HG02840 (cell line): ENCODE results near the gene MYO3B.
"Not testable (repeated sequence)": the region's sequence is repeated elsewhere in the genome, so short reads cannot be mapped to it uniquely, and the experiment has no call there.

Source experiments
- ATAC-seq: cut with Tn5 transposase; IDR thresholded peaks from one replicate; pipeline ENCODE4 v1.9.1; 2021; ENCODE audit warnings: mild to moderate bottlenecking, moderate library complexity, moderate number of reproducible peaks; ENCODE audit not compliant: unreplicated experiment, low FRiP score

Gene MYO3B

DNA sequence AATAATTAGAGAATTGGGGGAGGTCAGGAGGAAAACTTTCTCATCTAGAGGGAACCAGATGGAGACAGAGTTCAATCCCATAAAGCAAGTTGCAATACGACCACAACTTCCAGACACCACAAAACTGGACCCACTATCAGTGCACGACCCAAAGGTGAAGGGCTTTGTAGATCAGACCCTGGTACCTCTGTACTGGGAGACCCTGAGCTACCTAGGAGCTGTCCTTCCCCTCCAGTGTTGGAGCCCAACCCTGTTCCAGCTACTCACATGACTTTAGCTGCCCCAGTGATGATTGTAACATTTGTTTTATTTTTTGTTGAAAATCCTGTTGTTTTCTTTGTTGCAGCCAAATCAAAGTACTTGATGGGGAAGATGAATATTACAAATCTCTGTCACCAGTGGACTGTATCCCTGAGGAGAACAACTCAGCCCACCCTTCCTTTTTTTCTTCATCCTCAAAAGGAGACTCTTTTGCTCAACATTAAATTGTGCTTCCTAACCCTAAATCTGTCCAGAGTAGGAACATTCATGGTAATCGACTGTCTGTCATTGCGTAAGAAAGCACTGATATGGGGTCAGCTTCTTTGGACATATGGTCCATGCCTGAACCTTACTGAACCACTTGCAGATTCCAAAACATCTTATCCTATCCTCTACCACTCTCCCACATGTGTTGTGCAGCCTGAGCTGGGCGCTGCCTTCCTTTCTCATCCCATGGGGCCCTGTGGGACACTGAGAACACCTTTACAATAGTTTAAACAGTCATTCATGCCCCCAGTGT lies 474.9 kb downstream of the MYO3B start:
- ATAC-seq: no peak

DNA sequence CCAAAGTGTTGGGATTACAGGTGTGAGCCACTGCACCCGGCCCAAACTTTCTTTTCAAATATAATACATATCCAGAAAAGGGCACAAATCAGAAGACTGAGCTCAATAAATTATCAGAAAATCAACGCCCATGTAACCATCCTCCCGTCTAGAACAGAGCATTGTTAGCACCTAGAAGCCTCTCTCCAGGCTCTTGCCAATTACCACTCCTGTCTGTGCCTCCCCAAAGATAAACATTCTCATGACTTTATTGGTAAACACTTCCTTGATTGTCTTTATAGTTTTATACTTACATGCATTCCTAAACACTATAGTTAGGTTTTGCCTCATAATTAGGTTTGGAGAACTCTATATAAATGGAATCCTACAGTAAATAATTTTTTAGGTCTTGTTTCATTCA lies 478.7 kb downstream of the MYO3B start:
- ATAC-seq: no peak

DNA sequence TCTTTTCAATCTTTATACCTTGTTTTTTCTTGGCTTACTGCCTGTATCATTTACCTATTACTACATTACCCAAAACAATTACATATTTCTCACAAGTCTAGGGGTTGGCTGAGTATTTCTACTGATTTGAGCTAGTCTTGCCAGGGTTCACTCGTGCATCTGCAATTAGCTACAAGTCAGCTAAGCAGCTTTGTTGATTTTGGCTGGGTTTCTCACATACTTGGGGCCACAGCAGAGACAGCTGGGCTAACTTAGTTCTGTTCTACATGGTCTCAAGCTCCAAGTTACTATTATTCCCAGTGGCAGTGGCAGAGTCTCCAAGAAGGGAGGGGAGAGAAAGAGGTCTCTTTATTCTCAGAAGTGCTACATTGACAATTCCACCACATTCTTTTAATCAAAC lies 482.5 kb downstream of the MYO3B start:
- no peak for ATAC-seq

DNA sequence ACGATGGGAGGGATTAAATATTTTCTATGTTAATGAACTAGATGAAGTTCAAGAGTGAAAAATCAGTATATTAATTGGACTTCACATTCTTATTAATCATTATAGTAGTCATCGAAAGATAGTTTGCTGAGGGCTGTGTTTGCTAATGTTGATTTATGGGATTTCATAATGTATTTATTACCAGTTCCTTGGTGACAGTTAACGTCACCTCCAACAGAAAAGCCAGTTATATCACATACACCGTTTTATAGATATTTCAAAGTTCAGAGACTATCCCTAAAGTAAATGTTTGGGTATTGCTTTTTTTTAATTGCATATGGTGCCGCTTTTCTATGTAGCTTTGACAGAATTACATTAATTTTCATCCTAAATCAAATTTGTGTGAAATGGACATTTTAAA lies 487.8 kb downstream of the MYO3B start:
- ATAC-seq: no peak

DNA sequence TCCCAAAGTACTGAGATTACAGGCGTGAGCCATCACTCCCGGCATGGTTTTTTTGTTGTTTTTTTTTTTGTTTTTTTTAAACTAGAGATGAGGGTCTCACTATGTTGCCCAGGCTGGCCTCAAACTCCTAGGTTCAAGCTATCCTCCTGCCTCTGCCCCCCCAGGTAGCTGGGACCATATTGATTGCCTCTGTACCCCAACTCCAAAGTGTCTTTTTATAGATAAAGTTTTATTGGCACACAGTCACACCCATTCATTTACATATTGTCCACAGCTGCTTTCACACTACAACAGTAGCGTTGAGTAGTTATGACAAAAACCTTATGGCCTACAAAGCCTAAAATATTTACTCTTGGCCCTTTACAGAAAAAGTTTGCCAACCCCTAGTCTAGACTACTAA lies 492.0 kb downstream of the MYO3B start:
- ATAC-seq: no peak

DNA sequence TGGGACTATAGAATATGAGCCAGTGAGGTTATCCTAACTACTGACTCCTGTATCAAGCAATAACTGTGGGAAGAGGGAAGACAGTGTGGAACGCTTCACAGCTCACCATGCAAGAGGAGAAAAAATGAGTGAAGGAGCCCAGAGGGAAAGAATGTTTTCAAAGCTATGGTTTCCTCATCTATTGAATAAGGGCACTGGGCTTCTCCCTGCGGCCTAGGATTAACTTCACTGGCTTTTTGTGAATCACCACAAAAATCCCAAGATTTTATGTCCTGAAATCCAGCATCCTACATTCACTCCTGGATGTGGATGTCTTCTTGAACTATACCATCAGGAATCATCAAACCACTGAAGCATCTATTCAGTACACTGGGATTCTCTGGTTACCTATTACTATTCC lies 492.7 kb downstream of the MYO3B start:
- ATAC-seq: no peak

DNA sequence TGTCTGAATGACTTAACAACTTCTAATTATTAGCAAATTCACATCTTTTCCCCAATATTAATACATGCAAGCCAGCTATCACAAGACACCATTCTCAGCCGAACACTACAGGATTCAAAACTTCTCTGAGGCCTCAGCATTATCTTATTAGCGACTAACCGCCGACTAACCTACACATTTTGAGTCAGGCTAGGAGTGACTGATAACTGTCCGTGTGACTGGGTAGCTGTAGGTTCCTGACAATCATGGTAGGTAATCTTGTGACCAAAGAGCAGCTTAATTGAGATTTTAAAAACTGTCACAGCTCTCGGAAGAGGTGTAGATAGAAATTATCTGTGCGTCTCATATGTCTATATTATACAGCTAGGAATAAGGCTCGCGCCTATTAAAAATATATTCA lies 493.1 kb downstream of the MYO3B start:
- no peak for ATAC-seq

DNA sequence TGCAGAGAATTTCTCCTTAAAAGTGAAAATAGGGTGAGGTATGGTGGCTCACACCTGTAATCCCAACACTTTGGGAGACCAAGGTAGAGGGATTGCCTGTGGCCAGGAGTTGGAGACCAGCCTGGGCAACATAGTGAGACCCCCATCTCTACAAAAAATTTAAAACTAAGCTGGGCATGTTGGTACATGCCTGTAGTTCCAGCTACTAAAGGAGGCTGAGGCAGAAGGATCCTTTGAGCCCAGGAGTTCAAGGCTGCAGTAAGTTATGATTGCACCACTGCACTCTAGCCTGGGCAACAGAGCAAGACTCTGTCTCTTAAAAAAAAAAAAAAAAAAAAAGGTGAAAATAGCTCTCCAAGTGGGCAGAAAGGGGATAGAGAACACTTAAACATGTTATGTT lies 496.3 kb downstream of the MYO3B start:
- ATAC-seq: not testable (repeated sequence)

DNA sequence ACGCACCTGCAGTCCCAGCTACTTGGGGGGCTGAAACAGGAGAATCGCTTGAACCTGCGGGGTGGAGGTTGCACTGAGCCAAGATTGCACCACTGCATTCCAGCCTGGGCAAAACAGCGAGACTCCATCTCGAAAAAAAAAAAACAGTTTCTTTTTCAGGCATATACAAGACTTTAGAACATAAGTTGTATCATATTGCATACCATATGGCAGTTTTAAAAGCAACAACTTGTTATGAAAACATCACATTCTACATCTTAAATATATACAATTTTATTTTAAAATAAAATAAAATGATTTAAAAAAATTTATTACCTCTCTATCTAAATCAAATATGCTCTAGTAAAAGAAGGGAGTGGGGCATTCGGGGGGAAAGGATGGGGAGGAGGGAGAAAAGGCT lies 497.8 kb downstream of the MYO3B start:
- no peak for ATAC-seq

DNA sequence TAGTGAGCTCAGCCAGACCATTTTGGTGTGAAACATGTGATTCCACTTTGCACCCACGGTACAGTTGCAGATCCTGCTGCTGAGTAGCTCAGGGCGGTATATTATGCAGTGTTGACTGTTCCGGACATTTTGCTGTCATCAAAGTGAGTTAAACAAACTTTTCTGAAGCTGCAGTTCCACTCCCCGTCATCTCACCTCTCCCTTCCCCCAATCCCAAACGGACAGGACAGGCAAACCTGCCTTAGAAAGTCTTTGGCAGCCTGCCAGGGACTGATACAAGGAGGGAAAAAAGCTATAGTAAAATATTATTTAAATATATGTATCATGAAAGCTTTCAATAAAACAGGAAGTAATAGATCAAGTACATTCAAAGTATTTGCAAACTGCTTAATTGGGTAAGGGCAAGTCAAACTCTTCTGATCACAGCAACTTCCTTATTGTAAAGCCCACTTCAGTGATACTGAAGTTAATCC lies 501.7 kb downstream of the MYO3B start:
- ATAC-seq: no peak

DNA sequence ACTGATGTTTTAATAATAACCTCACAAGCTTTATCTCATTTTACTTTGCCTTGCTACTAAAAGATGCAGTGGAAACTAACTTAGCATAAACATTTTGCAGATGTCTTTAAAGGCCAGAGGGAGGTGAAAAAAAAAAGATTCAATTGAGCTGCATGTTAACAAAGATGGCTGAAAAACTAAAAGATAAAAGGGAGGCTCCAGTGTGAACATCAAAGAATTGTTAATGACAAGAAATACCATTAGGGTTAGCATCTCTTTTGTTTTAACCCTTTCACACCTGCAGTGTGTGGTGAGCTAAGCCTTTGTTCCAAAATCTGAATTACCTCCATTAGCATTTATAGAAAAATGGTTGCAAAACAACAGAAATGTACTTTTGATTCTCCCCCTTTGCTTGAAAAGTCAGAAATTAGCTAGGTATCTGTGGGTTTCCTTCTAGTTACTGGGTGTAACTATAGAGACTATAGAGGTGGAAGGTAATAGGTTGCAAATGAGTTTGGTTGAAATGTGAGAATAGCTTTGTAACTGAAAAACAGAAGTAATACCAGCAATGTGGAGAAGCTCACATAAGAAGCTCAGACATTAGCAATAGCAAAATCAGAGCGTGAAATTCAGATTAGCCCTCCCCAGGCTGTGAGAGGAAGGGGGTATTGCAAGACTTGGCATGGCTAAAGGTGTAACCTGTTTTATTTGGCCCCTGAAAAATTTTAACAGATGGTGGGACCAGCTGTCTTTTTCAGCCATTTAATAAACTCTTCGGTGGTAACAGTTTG lies 502.4 kb downstream of the MYO3B start:
- ATAC-seq: no peak

DNA sequence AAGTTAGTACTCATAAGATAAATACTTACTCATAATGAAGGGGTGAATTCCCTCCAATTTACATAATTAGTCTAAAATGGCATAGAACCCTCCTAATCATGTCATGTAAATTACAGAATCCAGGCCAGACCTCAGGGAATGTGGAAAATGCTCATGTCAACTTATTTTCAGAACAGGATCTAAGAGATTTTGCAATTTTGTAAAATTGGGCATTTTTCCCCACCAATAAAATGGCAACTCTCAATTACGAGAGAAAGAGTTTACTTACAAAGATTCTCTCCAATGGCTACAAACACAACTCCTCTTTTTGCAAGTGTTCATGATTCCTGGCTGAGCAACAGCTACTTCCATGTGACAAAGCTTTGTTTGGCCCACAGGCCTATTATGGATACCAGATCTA lies 503.4 kb downstream of the MYO3B start:
- no peak for ATAC-seq

DNA sequence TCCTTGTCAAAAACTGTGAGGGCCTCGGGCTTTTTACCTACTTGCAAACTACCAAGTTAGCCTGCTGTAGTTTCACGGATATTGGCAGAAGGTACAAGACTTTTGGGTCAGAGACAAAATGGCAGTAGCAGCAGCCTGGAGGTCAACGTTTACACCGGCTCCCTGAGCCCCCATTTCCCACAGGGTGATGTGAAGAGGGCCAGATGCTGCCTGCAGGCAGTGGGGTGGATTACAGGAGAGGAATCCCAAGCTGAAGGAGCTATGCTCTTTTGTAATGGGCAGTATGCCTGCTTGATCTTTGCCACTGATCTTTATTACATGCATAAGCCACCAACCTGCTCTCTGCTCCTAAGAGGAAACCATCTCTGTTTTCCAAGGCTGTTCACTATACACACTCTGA lies 507.6 kb downstream of the MYO3B start:
- no peak for ATAC-seq

DNA sequence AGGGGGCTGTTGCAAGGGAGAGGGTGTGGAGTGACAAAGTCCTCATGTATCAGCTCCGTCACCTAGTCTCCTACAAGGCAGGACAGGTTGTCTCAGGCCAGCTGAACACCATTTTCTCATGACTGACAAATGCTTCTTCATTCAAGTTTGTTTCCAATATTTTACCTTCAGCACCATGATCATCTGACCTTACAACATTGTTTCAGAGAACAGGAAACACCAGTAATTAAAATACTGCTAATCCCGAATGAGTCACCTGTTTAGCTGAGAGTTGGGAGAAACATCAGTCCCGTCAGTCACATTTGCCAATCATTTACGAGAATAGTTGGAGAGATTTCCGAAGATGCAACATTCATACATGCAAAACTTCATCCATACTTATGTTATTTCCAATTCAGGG lies 511.5 kb downstream of the MYO3B start:
- ATAC-seq: no peak

DNA sequence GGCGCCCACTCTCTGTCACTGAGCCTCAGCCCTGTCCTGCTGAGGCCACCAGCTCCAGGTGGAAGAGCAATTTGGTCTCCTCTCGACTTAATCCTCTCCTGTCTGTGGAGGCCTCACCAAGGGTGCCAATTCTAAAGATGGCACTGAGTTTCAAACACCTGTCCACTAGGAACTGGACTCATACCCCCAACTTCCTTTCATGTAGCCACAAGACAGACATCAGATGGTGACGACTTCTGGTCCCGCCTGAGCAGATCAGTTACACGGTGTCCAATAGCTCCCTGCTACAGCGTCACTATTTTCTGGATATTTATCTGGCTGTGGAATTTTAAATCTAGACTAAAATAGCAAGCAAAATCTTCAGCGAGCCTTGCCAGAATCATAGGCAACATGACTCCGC lies 512.7 kb downstream of the MYO3B start:
- no peak for ATAC-seq

DNA sequence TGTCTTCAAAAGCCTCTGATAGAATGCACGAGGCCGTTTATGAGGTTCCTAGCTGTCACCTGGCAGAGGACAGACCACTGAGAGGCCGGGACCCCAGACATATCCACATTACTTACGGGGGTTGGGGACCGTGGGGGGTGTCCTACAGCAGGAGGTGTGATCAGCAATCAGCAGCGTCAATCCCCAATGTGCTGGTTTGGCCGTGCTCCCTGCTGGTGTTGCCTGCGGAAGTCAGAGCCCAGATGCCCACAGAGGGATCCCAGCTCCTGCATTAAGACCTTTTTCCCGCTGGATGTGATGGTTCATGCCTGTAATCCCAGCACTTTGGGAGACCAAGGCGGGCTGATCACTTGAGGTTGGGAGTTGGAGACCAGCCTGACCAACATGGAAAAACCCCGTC lies 516.4 kb downstream of the MYO3B start:
- ATAC-seq: no peak

DNA sequence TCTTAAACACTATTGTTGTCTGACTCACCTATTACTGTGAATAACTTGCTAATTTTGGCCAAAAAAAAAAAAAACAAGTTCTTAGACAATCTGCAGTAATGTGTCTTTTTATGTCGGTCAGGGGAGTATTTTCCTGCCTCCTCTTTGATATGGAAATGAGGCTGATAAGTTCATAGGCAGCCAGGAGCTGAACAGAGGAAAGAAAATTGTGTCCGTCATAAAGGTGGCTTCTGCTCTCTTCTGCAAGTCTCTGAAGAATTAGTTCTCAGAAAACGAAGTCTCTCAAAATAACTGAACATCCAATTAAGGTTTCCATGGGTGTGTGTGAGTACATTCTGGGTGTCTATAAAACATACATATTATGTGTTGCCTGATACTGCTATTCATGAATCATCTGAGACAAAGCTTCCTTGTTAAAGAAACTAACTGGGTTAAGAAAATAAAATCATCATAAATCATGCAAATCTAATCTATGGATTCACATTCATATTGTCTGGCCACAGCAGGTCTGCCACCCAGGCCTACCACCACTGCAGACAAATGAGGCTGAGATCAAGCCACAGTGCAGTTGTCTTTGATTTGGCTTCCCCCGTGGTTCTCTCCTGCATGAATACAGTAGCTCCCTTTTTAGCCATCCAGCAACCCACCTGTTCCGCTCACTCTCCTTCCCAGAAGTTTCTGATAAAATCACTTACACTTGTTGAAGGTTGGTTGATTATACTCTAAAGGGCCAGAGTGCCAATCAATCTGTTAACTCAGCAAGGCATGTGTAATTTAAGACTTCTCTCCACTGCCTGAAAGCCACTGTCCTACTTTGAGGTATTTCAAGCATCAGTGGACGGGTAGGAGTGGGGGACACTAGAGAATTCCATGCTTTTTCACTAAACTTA lies 517.8 kb downstream of the MYO3B start:
- no peak for ATAC-seq

DNA sequence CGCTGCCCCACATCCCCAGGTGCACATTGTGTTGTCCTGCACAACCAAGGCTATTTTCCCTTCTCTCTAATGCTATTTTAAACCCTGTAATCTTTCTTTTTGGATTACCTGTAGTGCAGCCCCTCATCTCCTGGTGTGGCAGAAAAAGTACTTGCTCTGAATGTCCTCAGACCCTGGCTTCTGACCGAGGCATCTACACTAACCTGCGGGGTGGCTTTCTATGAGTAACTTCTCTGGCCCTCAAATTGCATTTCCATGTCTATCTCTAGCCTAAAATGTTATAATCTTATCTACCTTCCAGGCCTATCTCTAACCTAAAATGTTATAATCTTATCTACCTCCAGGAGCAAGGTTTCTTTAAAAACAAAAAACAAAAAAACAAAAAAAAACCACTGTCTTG lies 519.0 kb downstream of the MYO3B start:
- ATAC-seq: no peak

DNA sequence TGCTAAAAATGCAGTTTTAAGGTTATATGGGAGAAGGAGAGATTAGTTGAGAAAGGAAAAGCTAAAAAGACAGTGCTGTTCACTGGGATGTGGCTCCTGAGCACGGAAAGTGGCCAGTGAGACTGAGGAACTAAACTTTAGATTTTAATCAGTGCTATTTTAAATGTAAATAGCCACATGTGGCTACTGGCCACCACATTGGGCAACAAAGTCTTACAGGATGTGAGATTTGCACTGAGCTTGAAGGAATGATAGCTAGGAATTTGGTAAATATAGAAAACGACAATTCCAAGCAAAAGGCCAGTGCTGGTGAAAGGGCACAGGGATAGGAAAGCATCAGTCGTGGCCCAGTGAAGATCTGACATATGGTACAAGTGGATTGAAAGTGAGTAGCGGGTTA lies 523.1 kb downstream of the MYO3B start:
- no peak for ATAC-seq

DNA sequence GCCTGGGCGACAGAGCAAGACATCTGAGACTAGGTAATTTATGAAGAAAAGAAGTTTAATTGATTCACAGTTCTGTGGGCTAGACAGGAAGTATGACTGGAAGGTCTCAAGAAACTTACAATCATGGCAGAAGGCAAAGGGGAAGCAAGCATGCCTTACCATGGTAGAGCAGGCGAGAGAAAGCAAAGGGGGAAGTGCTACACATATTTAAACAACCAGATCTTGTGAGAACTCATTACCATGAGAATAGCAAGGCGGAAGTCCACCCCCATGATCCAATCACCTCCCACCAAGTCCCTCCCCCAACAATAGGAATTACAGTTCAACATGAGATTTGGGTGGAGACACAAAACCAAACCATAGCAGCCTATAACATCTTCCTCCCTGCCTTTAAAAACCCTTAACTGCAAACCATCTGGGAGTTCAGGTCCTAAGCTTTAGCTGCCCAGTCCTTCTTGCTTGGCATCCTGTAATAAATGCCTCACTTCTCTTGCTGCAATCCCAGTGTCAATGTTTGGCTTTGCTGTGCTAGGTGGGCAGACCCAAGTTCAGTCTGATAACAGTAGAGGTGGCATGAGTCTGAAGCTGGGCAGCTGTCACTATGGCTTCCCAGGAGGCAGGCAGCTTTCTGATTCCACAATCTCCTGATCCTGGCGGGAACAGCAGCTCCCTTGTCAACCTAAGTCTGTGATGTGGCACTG lies 526.0 kb downstream of the MYO3B start:
- no peak for ATAC-seq
